Gastroesophageal sphincter (tissue), 3 donors: ENCODE data around the gene SAMD4A.

ENCODE experiments used
- EP300 ChIP-seq: sonication (generic); formaldehyde crosslinking; IDR thresholded peaks from one replicate; pipeline ENCODE4 v1.6.1; 2017; ENCODE audit warnings: antibody characterized with exemption, mild to moderate bottlenecking
- POLR2A ChIP-seq, 2 donors: fragments of 450-650 bp; IDR thresholded peaks; one replicate each; pipeline ENCODE4 v1.6.1; 2017; ENCODE audit warnings: antibody characterized with exemption in 2 of 2, mild to moderate bottlenecking in 2 of 2, moderate library complexity in 1 of 2
- POLR2AphosphoS5 ChIP-seq: sonication (generic); formaldehyde crosslinking; IDR thresholded peaks from one replicate; pipeline ENCODE4 v1.6.1; 2017; ENCODE audit warnings: antibody characterized with exemption
- TF ChIP-seq, protein P1 (sequence below), 4 experiments: fragments of 200-600 bp in 2 of 4; fragments of 450-650 bp in 2 of 4; sonication (generic) in 1 of 4; IDR thresholded peaks; one replicate each; pipeline ENCODE4 v1.5.1; 2017 to 2019; ENCODE audit warnings: antibody characterized with exemption in 4 of 4, mild to moderate bottlenecking in 2 of 4, moderate library complexity in 2 of 4

DNA sequence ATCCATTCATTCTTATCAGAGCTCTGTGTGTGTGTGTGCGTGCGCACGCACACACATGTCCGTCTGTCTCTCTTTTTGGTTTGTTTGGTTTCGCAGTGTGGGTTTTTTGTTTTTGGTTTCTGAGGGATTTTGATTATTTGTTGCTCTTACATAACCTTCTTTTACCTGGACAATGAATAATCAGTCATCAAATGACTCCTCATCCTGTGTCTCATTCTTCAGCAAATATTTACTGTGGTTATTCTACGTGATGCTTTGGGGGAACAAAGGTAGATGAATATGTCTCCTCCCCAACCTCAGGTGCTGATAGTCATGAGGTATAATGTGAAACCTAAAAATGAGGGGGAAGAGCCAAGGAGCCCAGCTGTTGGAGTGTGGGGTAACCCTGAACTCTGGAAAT lies 92.4 kb downstream of the SAMD4A start:
- TF ChIP-seq, protein P1, sequence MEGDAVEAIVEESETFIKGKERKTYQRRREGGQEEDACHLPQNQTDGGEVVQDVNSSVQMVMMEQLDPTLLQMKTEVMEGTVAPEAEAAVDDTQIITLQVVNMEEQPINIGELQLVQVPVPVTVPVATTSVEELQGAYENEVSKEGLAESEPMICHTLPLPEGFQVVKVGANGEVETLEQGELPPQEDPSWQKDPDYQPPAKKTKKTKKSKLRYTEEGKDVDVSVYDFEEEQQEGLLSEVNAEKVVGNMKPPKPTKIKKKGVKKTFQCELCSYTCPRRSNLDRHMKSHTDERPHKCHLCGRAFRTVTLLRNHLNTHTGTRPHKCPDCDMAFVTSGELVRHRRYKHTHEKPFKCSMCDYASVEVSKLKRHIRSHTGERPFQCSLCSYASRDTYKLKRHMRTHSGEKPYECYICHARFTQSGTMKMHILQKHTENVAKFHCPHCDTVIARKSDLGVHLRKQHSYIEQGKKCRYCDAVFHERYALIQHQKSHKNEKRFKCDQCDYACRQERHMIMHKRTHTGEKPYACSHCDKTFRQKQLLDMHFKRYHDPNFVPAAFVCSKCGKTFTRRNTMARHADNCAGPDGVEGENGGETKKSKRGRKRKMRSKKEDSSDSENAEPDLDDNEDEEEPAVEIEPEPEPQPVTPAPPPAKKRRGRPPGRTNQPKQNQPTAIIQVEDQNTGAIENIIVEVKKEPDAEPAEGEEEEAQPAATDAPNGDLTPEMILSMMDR (IDR thresholded peaks at IDR 0.05) = no peak
- TF ChIP-seq POLR2A (IDR thresholded peaks at IDR 0.05) (no peak), POLR2AphosphoS5 (no peak), EP300 (no peak)
